ENCODE measurements around the gene VRK3. TPM values are rescaled to one million over a fixed set of nuclear protein-coding genes. Genes with fewer than 3 reads are reported as not detected.
A peak's percentile ranks its signal among the peaks of the same experiment; 100 is the strongest.

The VRK3 gene
- total RNA-seq, 2 experiments from 2014 or later = 80.0 to 80.6 TPM

DNA sequence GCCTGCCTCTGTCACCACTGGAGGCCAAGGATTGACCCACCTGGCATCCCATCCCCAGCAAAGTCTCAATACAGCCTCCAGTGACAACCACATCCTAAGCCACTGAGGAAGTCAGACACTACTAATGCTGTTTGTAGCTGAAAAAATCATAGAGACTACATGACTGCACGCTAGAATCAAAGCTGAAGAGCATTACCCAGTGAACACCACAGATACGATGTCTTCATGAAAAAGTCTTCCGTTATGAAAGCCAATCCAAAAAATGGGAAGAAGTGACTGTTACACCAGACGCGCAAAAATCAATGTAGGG, 84.7 kb downstream of the VRK3 start:
- CTCF ChIA-PET = no interaction called here
- POLR2A ChIA-PET = no interaction called here

DNA sequence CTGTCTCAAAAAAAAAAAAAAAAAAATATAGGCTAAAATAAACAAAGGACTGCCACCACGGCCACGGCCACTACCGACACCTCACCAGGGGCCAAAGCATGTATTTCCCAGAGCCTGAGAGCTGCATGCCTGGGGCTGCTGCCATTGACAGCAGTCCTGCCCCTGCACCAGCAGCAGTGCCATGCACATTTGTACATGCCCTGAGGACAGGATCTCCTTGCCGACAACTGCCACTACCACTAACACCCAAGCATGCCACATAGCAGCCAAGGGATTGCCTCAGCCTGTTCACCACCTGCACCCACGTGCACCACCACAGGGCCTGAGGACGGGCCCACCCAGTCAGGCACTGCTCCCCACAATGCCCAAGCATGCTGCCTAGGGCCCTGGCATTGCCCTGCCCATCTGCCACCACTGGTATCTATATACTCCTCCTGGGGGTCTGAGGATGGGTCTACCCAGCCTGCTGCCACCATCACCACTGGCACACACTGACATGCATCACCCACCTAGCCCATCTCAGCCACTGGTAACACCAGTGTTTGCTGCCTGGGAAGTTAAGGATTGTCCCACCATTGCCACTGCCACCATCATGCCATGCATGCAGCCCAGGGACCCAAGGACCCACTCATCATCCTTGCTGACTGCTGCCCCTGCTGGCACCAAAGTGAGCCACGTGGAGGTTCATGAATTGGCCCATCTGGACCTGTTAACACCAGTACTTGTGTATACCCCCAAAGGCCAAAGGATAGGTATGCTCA, 85.3 kb downstream of the VRK3 start:
- Mint-ChIP-seq H3K27ac (no peak overlapping the region), H3K4me1 (peaks cover 20% of the 10 kb centered on the region), H3K9me3 (no peaks in the 10 kb centered on the region), H3K36me3 (ENCODE audit: low read depth) (no peaks in the 10 kb centered on the region), H3K4me3 (no peak overlapping the region), H3K27me3 (peaks cover 22% of the 10 kb centered on the region)
- POLR2A ChIA-PET = no interaction called here
- no peak for DNase-seq
- CTCF ChIA-PET = interaction anchor here (0.6 to 1.7 kb wide), 2 partner anchors 14 to 1625 kb away, joined by 3 to 6 read pairs; no protein-coding TSS in a partner anchor

More for the DNA sequence above, 84.7 kb downstream of the VRK3 start:
- H3K36me3 Mint-ChIP-seq (ENCODE audit: low read depth) = no peaks in the 10 kb centered on the region
- peaks cover 25% of the 10 kb centered on the region for H3K27me3 Mint-ChIP-seq
- no peaks in the 10 kb centered on the region for H3K9me3 Mint-ChIP-seq
- peaks cover 20% of the 10 kb centered on the region for H3K4me1 Mint-ChIP-seq
- DNase-seq = no peak
- no peak overlapping the region for H3K4me3 Mint-ChIP-seq
- no peak overlapping the region for H3K27ac Mint-ChIP-seq

DNA sequence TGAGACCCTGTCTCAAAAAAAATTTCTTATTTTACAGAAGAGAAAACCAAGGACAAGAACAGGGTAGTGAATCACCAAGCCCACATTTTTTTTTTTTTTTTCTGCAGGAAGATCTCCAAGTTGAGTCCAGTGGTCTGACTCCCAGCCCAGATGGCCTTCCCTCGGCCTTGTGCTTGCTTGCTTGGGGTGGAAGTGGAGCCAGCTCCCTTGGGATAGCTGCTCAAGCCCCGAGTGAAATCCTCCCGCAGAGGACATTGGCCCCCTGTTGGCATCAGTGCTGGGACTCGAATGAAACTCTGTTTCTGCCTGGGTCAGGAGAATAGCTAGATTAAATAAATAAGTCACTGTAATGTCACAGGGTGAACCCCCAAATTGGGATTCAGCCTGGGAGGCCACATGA, 86.5 kb downstream of the VRK3 start:
- ChIA-PET CTCF (interaction anchor here (0.7 to 1.7 kb wide), 4 partner anchors 15 to 395 kb away, joined by 3 to 6 read pairs (median 4); no protein-coding TSS in a partner anchor), POLR2A (no interaction called here)
- Mint-ChIP-seq H3K4me1 (peaks cover 16% of the 10 kb centered on the region), H3K4me3 (no peak overlapping the region), H3K27me3 (peaks cover 22% of the 10 kb centered on the region), H3K36me3 (ENCODE audit: low read depth) (no peaks in the 10 kb centered on the region), H3K27ac (no peak overlapping the region), H3K9me3 (no peaks in the 10 kb centered on the region)
- DNase-seq = no peak

DNA sequence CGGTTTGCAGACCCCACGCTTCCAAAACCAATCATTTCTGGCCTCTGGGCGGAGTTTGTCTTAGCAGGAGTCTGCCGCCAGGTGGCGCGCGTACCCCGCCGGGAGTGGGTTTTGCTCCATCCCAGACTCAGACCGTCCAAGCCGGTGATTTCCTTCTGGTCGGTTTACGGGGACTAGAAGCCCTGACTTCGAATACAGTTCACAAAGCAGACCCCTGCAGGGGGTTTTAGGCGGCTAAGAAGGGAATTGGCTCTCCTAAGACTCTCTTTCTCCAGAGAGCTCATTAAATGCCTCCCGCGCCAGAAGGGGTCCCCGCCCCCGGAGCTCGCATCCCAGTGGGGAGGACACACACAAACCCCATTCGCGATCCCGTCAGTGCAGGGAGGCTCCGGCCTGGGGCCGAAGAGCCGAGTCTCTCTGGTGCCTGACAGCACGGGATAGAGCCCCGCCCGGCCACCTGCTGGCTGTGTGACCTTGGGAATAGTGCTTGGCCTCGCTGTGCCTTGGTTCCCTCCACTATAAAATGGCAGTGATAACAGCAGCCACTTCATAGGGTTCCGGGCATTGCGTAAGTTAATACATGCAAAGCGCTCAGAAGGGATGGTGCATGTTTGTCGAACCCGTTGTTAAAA, 87.3 kb downstream of the VRK3 start:
- Mint-ChIP-seq H3K36me3 (ENCODE audit: low read depth) (peaks cover 4% of the 10 kb centered on the region), H3K4me1 (peaks cover 16% of the 10 kb centered on the region), H3K27me3 (peaks cover 14% of the 10 kb centered on the region), H3K27ac (no peak overlapping the region), H3K9me3 (no peaks in the 10 kb centered on the region), H3K4me3 (no peak overlapping the region)
- ChIA-PET POLR2A (interaction anchor here (0.6 kb wide), 1 partner anchor 8 kb away, joined by 3 read pairs; the partner anchor contains the start of gene NUP62), CTCF (interaction anchor here (0.6 to 1.7 kb wide), 10 partner anchors 12 to 198 kb away, joined by 3 to 6 read pairs (median 3); no protein-coding TSS in a partner anchor)
- peak; percentile 80 for DNase-seq

GRCh38 chr19:49936549-49936948, 88.6 kb downstream of the VRK3 start:
- no peak overlapping the region for H3K27ac Mint-ChIP-seq
- ChIA-PET CTCF (interaction anchor here (0.9 to 1.7 kb wide), 3 partner anchors 12 to 200 kb away, joined by 3 to 6 read pairs (median 5); no protein-coding TSS in a partner anchor), POLR2A (no interaction called here)
- H3K4me3 Mint-ChIP-seq = no peak overlapping the region
- H3K9me3 Mint-ChIP-seq = peaks cover 2% of the 10 kb centered on the region
- DNase-seq = no peak
- peaks cover 12% of the 10 kb centered on the region for H3K36me3 Mint-ChIP-seq (ENCODE audit: low read depth)
- H3K27me3 Mint-ChIP-seq = peaks cover 10% of the 10 kb centered on the region
- H3K4me1 Mint-ChIP-seq = peaks cover 27% of the 10 kb centered on the region

DNA sequence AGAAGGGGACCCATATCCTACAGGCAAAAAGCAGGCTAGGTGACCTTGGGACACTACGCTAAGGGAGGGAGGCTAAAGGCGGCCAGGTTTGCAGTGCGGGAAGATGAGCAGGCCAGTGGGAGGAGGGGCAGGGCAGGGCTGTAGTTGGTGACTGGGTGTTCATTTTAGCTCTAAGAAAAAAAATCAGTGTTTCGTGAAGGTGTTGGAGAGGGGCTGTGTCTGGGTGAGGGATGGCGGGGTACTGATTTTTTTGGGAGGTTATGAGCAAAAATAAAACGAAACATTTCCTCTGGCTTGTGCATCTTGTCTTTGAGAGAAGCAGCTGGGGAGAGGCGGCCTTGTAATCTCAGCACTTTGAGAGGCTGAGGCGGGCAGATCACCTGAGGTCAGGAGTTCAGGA, 91.5 kb downstream of the VRK3 start:
- CTCF ChIA-PET = interaction anchor here (0.6 kb wide), 1 partner anchor 330 kb away, joined by 3 read pairs; no protein-coding TSS in a partner anchor
- peaks cover 43% of the 10 kb centered on the region for H3K4me1 Mint-ChIP-seq
- no peak overlapping the region for H3K27ac Mint-ChIP-seq

DNA sequence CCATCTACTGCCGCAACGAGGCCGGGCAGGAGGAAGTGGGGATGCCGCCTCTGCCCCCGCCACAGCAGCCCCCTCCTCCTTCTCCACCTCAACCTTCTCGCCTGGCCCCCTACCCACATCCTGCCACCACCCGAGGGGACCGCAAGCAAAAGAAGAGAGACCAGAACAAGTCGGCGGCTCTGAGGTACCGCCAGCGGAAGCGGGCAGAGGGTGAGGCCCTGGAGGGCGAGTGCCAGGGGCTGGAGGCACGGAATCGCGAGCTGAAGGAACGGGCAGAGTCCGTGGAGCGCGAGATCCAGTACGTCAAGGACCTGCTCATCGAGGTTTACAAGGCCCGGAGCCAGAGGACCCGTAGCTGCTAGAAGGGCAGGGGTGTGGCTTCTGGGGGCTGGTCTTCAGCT, 92.4 kb downstream of the VRK3 start:
- Mint-ChIP-seq H3K4me3 (peak overlapping the region; percentile 30), H3K9me3 (peaks cover 2% of the 10 kb centered on the region), H3K27me3 (peaks cover 8% of the 10 kb centered on the region), H3K27ac (peak overlapping the region; percentile 73), H3K36me3 (ENCODE audit: low read depth) (peaks cover 42% of the 10 kb centered on the region), H3K4me1 (peaks cover 49% of the 10 kb centered on the region)
- CTCF ChIA-PET = no interaction called here
- DNase-seq = peak; percentile 78
- POLR2A ChIA-PET = interaction anchor here (1.1 to 1.2 kb wide), 2 partner anchors 36 to 37 kb away, joined by 3 read pairs; partner anchors contain the start of gene IL4I1

More for the DNA sequence above, 91.5 kb downstream of the VRK3 start:
- no peak for DNase-seq
- Mint-ChIP-seq H3K27me3 (peaks cover 8% of the 10 kb centered on the region), H3K36me3 (ENCODE audit: low read depth) (peaks cover 36% of the 10 kb centered on the region), H3K9me3 (peaks cover 2% of the 10 kb centered on the region), H3K4me3 (no peak overlapping the region)
- POLR2A ChIA-PET = interaction anchor here (1.1 to 1.2 kb wide), 2 partner anchors 37 to 38 kb away, joined by 3 read pairs; partner anchors contain the start of gene IL4I1

DNA sequence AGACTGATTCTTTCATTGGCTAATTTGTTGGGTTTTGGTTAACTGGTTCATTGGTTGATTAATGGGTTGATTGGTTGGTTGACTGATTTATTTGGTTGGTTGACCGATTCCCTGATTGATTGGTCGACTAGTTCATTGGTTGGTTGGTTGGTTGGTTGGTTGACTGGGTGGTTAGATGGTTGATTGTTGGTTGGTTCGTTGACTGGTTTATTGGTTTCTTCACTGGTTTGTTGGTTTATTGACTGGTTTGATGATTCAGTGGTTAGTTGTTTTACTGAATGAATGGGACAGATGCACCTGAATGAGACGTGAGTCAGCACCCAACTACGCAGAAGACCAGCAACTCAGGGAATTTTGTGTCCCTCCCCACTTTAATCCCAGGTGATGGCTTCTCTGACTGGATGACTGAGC, 93.1 kb downstream of the VRK3 start:
- no peak for DNase-seq
- peak overlapping the region; percentile 52 for H3K4me3 Mint-ChIP-seq
- H3K9me3 Mint-ChIP-seq = peaks cover 2% of the 10 kb centered on the region
- ChIA-PET POLR2A (no interaction called here), CTCF (no interaction called here)
- peaks cover 49% of the 10 kb centered on the region for H3K36me3 Mint-ChIP-seq (ENCODE audit: low read depth)
- H3K27ac Mint-ChIP-seq = no peak overlapping the region
- peaks cover 8% of the 10 kb centered on the region for H3K27me3 Mint-ChIP-seq
- peaks cover 56% of the 10 kb centered on the region for H3K4me1 Mint-ChIP-seq

DNA sequence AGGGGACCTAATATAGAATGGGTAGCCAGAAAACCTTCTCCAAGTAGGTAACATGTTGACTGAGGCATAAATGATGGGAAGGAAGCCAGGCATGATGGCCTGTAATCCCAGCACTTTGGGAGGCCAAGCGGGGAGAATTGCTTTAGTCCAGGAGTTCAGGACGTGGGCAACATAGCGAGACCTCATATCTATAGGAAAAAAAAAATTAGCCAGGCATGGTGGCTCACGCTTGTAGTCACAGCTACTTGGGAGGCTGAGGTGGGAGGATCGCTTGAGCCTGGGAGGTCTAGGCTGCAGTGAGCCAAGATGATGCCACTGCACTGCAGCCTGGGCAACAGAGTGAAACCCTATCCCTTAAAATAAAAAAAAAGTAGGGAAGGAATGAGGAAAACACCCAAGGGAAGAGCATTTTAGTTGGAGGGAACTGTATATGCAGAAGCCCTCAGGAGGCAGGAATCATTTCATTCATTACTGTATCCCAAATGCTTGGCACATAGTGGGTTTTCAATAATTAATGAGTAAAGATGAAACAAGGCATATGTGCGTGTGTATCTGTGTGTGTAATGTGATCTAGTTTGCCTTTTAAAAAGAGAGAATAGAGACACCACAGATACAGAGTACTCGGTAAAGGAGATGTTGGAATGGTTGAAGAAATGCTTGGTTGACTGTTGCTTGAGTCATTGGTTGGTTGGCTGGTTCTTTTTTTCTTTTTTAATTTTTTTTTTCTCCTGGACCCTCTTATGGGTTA, 93.7 kb downstream of the VRK3 start:
- DNase-seq = no peak
- peaks cover 52% of the 10 kb centered on the region for H3K36me3 Mint-ChIP-seq (ENCODE audit: low read depth)
- no peak overlapping the region for H3K4me3 Mint-ChIP-seq
- H3K27me3 Mint-ChIP-seq = peaks cover 5% of the 10 kb centered on the region
- ChIA-PET CTCF (no interaction called here), POLR2A (no interaction called here)
- H3K27ac Mint-ChIP-seq = peak overlapping the region; percentile 40
- peaks cover 60% of the 10 kb centered on the region for H3K4me1 Mint-ChIP-seq
- peaks cover 2% of the 10 kb centered on the region for H3K9me3 Mint-ChIP-seq

DNA sequence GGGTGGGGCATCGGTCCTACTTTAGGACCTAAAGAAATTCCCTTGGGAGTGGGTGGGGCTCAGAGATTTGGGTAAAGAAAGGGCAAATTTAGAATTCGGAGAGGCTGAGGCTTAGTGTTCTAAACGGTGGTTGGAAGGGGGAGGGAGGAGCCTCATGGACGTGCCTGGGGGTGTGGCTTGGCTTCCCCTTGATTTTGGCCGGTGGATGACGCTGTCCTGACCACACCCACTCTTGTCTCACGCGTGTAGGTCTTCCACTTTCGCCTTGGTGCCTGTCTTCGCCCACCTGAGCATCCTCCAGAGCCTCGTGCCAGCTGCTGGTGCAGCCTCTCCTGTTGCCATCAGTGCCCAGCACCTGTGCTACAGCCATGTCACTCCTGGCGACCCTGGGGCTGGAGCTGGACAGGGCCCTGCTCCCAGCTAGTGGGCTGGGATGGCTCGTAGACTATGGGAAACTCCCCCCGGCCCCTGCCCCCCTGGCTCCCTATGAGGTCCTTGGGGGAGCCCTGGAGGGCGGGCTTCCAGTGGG, 94.6 kb downstream of the VRK3 start:
- Mint-ChIP-seq H3K4me3 (peak overlapping the region; percentile 95), H3K27me3 (no peaks in the 10 kb centered on the region), H3K36me3 (ENCODE audit: low read depth) (peaks cover 56% of the 10 kb centered on the region), H3K4me1 (peaks cover 64% of the 10 kb centered on the region), H3K9me3 (peaks cover 2% of the 10 kb centered on the region), H3K27ac (peak overlapping the region; percentile 10)
- CTCF ChIA-PET = no interaction called here
- POLR2A ChIA-PET = interaction anchor here (0.8 to 3.9 kb wide), 13 partner anchors 11 to 873 kb away, joined by 3 to 43 read pairs (median 8); partner anchors contain the start of genes AKT1S1, IL4I1, PNKP and TBC1D17
- DNase-seq = no peak

- ChIA-PET CTCF (interaction anchor here (0.7 kb wide), 2 partner anchors 12 to 119 kb away, joined by 3 read pairs; no protein-coding TSS in a partner anchor), POLR2A (interaction anchor here (0.8 to 3.9 kb wide), 24 partner anchors 8 to 1774 kb away, joined by 3 to 43 read pairs (median 4); partner anchors contain the start of genes AKT1S1, FUZ, IL4I1 and PNKP)
- DNase-seq = peak; percentile 95
- Mint-ChIP-seq H3K4me3 (peak overlapping the region; percentile 95), H3K4me1 (peaks cover 68% of the 10 kb centered on the region), H3K27ac (peak overlapping the region; percentile 97), H3K9me3 (peaks cover 2% of the 10 kb centered on the region), H3K36me3 (ENCODE audit: low read depth) (peaks cover 61% of the 10 kb centered on the region), H3K27me3 (no peaks in the 10 kb centered on the region)
Measured at GRCh38 chr19:49929611-49930482, 95.3 kb downstream of the VRK3 start.
